GM23248 (cell line): ENCODE data around the gene PI4KA. TPM values are rescaled to one million over a fixed set of nuclear protein-coding genes. Genes with fewer than 3 reads are reported as not detected.

Experiments
- DNase-seq: peaks from one replicate; pipeline ENCODE4 v3.0.0-alpha.2; 2015
- H2AFZ ChIP-seq: fragments of 200-600 bp; sonication (generic); 2 replicates; pipeline ENCODE4 v1.6.1; 2016; ENCODE audit warnings: antibody characterized with exemption
- H3F3A ChIP-seq: fragments of 200-600 bp; sonication (generic); 2 replicates; pipeline ENCODE4 v1.6.1; 2016; ENCODE audit warnings: mild to moderate bottlenecking, antibody characterized with exemption, mixed run types; ENCODE audit not compliant: insufficient read depth
- H3K27ac ChIP-seq: fragments of 200-600 bp; sonication (generic); 2 replicates; pipeline ENCODE4 v1.5.1; 2016; ENCODE audit warnings: mild to moderate bottlenecking
- H3K27me3 ChIP-seq: fragments of 200-600 bp; sonication (generic); replicated peaks from 2 replicates; pipeline ENCODE4 v1.6.1; 2016; ENCODE audit warnings: mild to moderate bottlenecking; ENCODE audit not compliant: insufficient read depth
- H3K36me3 ChIP-seq: fragments of 200-600 bp; sonication (generic); 2 replicates; pipeline ENCODE4 v1.6.1; 2016; ENCODE audit warnings: low read depth, mild to moderate bottlenecking
- H3K4me1 ChIP-seq: fragments of 200-600 bp; sonication (generic); 2 replicates; pipeline ENCODE4 v1.6.1; 2016; ENCODE audit warnings: mild to moderate bottlenecking; ENCODE audit not compliant: insufficient read depth
- H3K4me2 ChIP-seq: fragments of 200-600 bp; sonication (generic); one replicate; pipeline ENCODE4 v1.6.1; 2016; ENCODE audit warnings: mild to moderate bottlenecking; ENCODE audit not compliant: unreplicated experiment
- H3K4me3 ChIP-seq: fragments of 200-600 bp; sonication (generic); 2 replicates; pipeline ENCODE4 v1.5.1; 2016; ENCODE audit warnings: mild to moderate bottlenecking
- H3K79me2 ChIP-seq: fragments of 200-600 bp; sonication (generic); 2 replicates; pipeline ENCODE4 v1.6.1; 2016; ENCODE audit warnings: mild to moderate bottlenecking; ENCODE audit not compliant: insufficient read depth
- H3K9ac ChIP-seq: fragments of 200-600 bp; sonication (generic); 2 replicates; pipeline ENCODE4 v1.6.1; 2016; ENCODE audit warnings: mild to moderate bottlenecking
- H3K9me2 ChIP-seq: fragments of 200-600 bp; sonication (generic); 2 replicates; pipeline ENCODE4 v1.6.1; 2016; ENCODE audit warnings: mixed run types, mild to moderate bottlenecking, moderate library complexity; ENCODE audit not compliant: insufficient read depth
- H3K9me3 ChIP-seq: fragments of 200-600 bp; sonication (generic); one replicate; pipeline ENCODE4 v1.6.1; 2017; ENCODE audit warnings: low read depth
- H4K20me1 ChIP-seq: fragments of 200-600 bp; sonication (generic); 2 replicates; pipeline ENCODE4 v1.6.0; 2016; ENCODE audit not compliant: insufficient read depth
- EZH2 ChIP-seq: fragments of 200-600 bp; sonication (generic); IDR thresholded peaks from 2 replicates; pipeline ENCODE4 v1.6.1; 2018; ENCODE audit warnings: antibody characterized with exemption, mild to moderate bottlenecking; ENCODE audit not compliant: insufficient read depth, poor library complexity, severe bottlenecking
- EZH2phosphoT487 ChIP-seq: fragments of 200-600 bp; sonication (generic); IDR thresholded peaks from 2 replicates; pipeline ENCODE4 v1.6.1; 2018; ENCODE audit warnings: antibody characterized with exemption, moderate library complexity, mild to moderate bottlenecking, low read depth; ENCODE audit not compliant: insufficient read depth
- WGBS, 2 experiments: methylation state at CpG; one replicate each; pipeline ENCODE4 v1.1.6; 2015 to 2017; ENCODE audit warnings: low lambda C conversion rate in 2 of 2, low coverage in 1 of 2; ENCODE audit errors: missing lambda C conversion rate in 2 of 2; 5-methylcytosine and 5-hydroxymethylcytosine counted together
- in situ Hi-C: fragments of 300-500 bp; cut with MboI; formaldehyde crosslinking; loops from 2 replicates; pipeline ENCODE4 v1.15.0; 2020
- polyA plus RNA-seq: library from polyadenylated mRNA; unstranded; fragments of >200 nt; fragmentation: Nextera tagmentation; extraction: Ambion mirVana; gene quantifications from 2 replicates; pipeline ENCODE4 v1.2.1, GENCODE V29; 2016
- total RNA-seq: library from RNA; depleted of rRNA; stranded (reverse); fragments of >200 nt; shearing (Covaris generic); gene quantifications from 2 replicates; pipeline ENCODE4 v1.2.3, GENCODE V29; 2014

PI4KA gene
- total and polyA plus RNA-seq, 2 experiments from 2014 or later = 31.1 to 34.5 TPM

DNA sequence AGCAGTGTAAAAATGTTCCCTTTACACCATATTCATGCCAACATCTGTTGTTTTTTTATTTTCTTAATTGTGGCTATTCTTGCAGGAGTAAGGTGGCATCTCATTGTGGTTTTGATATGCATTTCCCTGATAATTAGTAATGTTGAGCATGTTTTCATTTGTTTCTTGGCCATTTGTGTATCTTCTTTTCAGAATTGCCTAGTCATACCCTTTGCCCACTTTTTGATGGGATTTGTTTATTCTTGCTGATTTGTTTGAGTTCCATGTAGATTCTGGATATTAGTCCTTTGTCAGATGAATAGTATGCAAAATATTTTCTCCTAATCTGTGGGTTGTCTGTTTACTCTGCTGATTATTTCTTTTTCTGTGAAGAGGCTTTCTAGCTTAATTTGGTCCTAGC lies 183.6 kb downstream of the PI4KA start:
- Histone ChIP-seq H3K36me3 (no peaks in the 10 kb centered on the region), H2AFZ (no peak overlapping the region), H3K9me3 (no peaks in the 10 kb centered on the region), H3K4me1 (no peaks in the 10 kb centered on the region), H3K27me3 (peaks cover 43% of the 10 kb centered on the region), H3K4me2 (no peak overlapping the region), H3K27ac (no peak overlapping the region), H3F3A (no peaks in the 10 kb centered on the region), H3K79me2 (no peaks in the 10 kb centered on the region), H3K9me2 (no peaks in the 10 kb centered on the region), H3K9ac (no peak overlapping the region), H4K20me1 (no peaks in the 10 kb centered on the region), H3K4me3 (no peak overlapping the region)
- DNase-seq = no peak
- TF ChIP-seq EZH2 = no peak
- no peak for TF ChIP-seq EZH2phosphoT487
- in situ Hi-C loops = no loop called here

DNA sequence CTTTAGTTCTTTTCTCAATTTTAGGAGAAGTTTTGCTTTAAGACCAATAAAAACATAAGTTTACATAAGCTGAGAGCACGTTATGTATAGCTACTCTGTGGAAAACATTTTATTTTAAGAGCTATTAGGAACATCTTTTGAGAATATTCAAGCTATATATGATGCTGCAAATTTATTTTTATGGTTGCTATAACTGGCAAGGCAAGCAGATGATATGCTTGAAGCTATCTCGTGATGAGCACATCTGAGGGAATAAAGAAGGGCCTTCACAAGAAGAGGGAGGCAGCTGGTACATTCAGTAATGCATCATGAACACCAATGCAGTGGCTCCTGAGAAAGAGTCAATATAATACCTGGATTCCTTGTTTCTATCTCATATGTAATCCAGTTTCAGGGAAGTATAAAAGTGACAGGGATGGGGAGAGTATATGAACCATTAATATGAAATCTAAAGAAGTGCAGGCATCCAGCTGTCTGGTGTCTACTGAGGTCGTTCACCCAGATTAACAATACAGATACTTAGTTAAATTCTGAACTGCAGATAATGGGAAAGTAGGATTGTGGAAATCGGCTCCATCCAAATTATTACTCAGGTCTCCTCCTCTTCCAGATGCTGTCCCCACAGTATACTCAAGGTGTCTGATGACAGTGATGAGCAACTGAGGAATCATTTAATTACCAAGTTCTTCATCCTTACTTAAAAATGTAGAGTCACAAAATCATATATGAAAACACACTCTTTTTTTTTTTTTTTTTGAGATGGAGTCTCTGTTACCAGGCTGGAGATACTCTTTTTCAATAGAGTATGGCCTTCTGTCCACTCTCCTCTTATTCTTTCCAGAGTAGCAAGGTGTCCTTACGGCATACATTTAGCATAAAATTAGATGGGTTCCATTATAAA lies 185.1 kb downstream of the PI4KA start:
- no peaks in the 10 kb centered on the region for H3F3A ChIP-seq
- no peak overlapping the region for H3K4me2 ChIP-seq
- H3K4me3 ChIP-seq = no peak overlapping the region
- H3K9me2 ChIP-seq = no peaks in the 10 kb centered on the region
- H3K9me3 ChIP-seq = no peaks in the 10 kb centered on the region
- H3K9ac ChIP-seq = no peak overlapping the region
- no peaks in the 10 kb centered on the region for H3K4me1 ChIP-seq
- no peaks in the 10 kb centered on the region for H3K36me3 ChIP-seq
- H3K27me3 ChIP-seq = peaks cover 43% of the 10 kb centered on the region
- WGBS, 2 experiments = 61 to 66% methylated on average over 5 of the region's 5 CpGs
- H2AFZ ChIP-seq = no peak overlapping the region
- no peaks in the 10 kb centered on the region for H3K79me2 ChIP-seq
- no peak for DNase-seq
- TF ChIP-seq EZH2phosphoT487 (no peak), EZH2 (no peak)
- in situ Hi-C loops = no loop called here
- H3K27ac ChIP-seq = no peak overlapping the region
- H4K20me1 ChIP-seq = no peaks in the 10 kb centered on the region

GRCh38 chr22:20672732-20673131 lies 185.9 kb downstream of the PI4KA start:
- in situ Hi-C loops = no loop called here
- no peak overlapping the region for H3K4me3 ChIP-seq

GRCh38 chr22:20672082-20672424 lies 186.6 kb downstream of the PI4KA start:
- no peaks in the 10 kb centered on the region for H4K20me1 ChIP-seq
- no peak for DNase-seq
- no peak overlapping the region for H2AFZ ChIP-seq
- no peak overlapping the region for H3K4me3 ChIP-seq
- H3K79me2 ChIP-seq = no peaks in the 10 kb centered on the region
- H3K36me3 ChIP-seq = no peaks in the 10 kb centered on the region
- TF ChIP-seq EZH2 (no peak), EZH2phosphoT487 (no peak)
- no peaks in the 10 kb centered on the region for H3F3A ChIP-seq
- in situ Hi-C loops = no loop called here
- H3K4me2 ChIP-seq = no peak overlapping the region
- peaks cover 43% of the 10 kb centered on the region for H3K27me3 ChIP-seq
- no peak overlapping the region for H3K27ac ChIP-seq
- no peak overlapping the region for H3K9ac ChIP-seq
- no peaks in the 10 kb centered on the region for H3K9me2 ChIP-seq
- WGBS, 2 experiments = 91 to 93% methylated on average over 5 of the region's 5 CpGs
- H3K4me1 ChIP-seq = no peaks in the 10 kb centered on the region
- H3K9me3 ChIP-seq = no peaks in the 10 kb centered on the region

More at GRCh38 chr22:20672732-20673131, 185.9 kb downstream of the PI4KA start:
- Histone ChIP-seq H3K27me3 (peaks cover 43% of the 10 kb centered on the region), H2AFZ (no peak overlapping the region), H3K36me3 (no peaks in the 10 kb centered on the region), H3K27ac (no peak overlapping the region), H3K9me2 (no peaks in the 10 kb centered on the region), H3K4me2 (no peak overlapping the region), H3K9ac (no peak overlapping the region), H4K20me1 (no peaks in the 10 kb centered on the region), H3K9me3 (no peaks in the 10 kb centered on the region), H3K79me2 (no peaks in the 10 kb centered on the region), H3K4me1 (no peaks in the 10 kb centered on the region), H3F3A (no peaks in the 10 kb centered on the region)
- no peak for DNase-seq
- TF ChIP-seq EZH2 = no peak
- no peak for TF ChIP-seq EZH2phosphoT487
- WGBS, 2 experiments = 38 to 41% methylated on average over 3 of the region's 3 CpGs
